ENCODE measurements around the gene CDC7.

The CDC7 gene

GRCh38 chr1:91568261-91568660 lies 67.6 kb downstream of the CDC7 start:
- Histone ChIP-seq H3K27ac (ENCODE audit: low read length) (no peak overlapping the region), H3K27me3 (replicated peaks; ENCODE audit: insufficient read depth, low read length) (no peaks in the 10 kb centered on the region), H3K4me2 (ENCODE audit: low read depth, low read length) (no peak overlapping the region), H3K79me2 (ENCODE audit: low read length) (no peaks in the 10 kb centered on the region), H3F3A (ENCODE audit: insufficient read depth, low read length) (no peaks in the 10 kb centered on the region), H4K20me1 (ENCODE audit: insufficient read depth, low read length) (no peaks in the 10 kb centered on the region), H3K9ac (ENCODE audit: low read length) (no peak overlapping the region), H3K9me3 (replicated peaks; ENCODE audit: insufficient read depth, low read length) (no peaks in the 10 kb centered on the region), H3K36me3 (replicated peaks; ENCODE audit: insufficient read depth, low read length) (no peaks in the 10 kb centered on the region), H2AFZ (ENCODE audit: low read length) (no peak overlapping the region), H3K9me2 (replicated peaks; ENCODE audit: insufficient read depth, low read length) (no peaks in the 10 kb centered on the region), H3K4me1 (ENCODE audit: low read length) (peaks cover 11% of the 10 kb centered on the region; the same call in 1 of the 2 replicates), H3K4me3 (ENCODE audit: low read length) (no peak overlapping the region)
- no peak for DNase-seq
- no peak for TF ChIP-seq CTCF (IDR thresholded peaks at IDR 0.05; ENCODE audit: low read length)
- no peak for TF ChIP-seq EZH2 (optimal IDR thresholded peaks at IDR 0.05; ENCODE audit: low read depth, low read length)
- TF ChIP-seq EZH2phosphoT487 (IDR thresholded peaks at IDR 0.05; ENCODE audit: low read length) = no peak

- H3K27me3 ChIP-seq (replicated peaks; ENCODE audit: insufficient read depth, low read length) = no peaks in the 10 kb centered on the region
- TF ChIP-seq EZH2 (optimal IDR thresholded peaks at IDR 0.05; ENCODE audit: low read depth, low read length) (no peak), EZH2phosphoT487 (IDR thresholded peaks at IDR 0.05; ENCODE audit: low read length) (no peak), CTCF (IDR thresholded peaks at IDR 0.05; ENCODE audit: low read length) (no peak)
- H3K36me3 ChIP-seq (replicated peaks; ENCODE audit: insufficient read depth, low read length) = no peaks in the 10 kb centered on the region
- H3K9me3 ChIP-seq (replicated peaks; ENCODE audit: insufficient read depth, low read length) = no peaks in the 10 kb centered on the region
- DNase-seq = no peak
- no peak overlapping the region for H3K4me3 ChIP-seq (ENCODE audit: low read length)
- no peaks in the 10 kb centered on the region for H3F3A ChIP-seq (ENCODE audit: insufficient read depth, low read length)
- peaks cover 11% of the 10 kb centered on the region; the same call in 1 of the 2 replicates for H3K4me1 ChIP-seq (ENCODE audit: low read length)
- no peaks in the 10 kb centered on the region for H3K79me2 ChIP-seq (ENCODE audit: low read length)
- no peak overlapping the region for H3K27ac ChIP-seq (ENCODE audit: low read length)
- H2AFZ ChIP-seq (ENCODE audit: low read length) = no peak overlapping the region
- no peaks in the 10 kb centered on the region for H4K20me1 ChIP-seq (ENCODE audit: insufficient read depth, low read length)
- no peak overlapping the region for H3K4me2 ChIP-seq (ENCODE audit: low read depth, low read length)
- no peaks in the 10 kb centered on the region for H3K9me2 ChIP-seq (replicated peaks; ENCODE audit: insufficient read depth, low read length)
- no peak overlapping the region for H3K9ac ChIP-seq (ENCODE audit: low read length)
These were observed 68.9 kb downstream of the CDC7 start for GRCh38 chr1:91569411-91570119.

GRCh38 chr1:91570120-91570448 lies 69.4 kb downstream of the CDC7 start:
- no peaks in the 10 kb centered on the region for H3K36me3 ChIP-seq (replicated peaks; ENCODE audit: insufficient read depth, low read length)
- no peaks in the 10 kb centered on the region for H3K27me3 ChIP-seq (replicated peaks; ENCODE audit: insufficient read depth, low read length)
- TF ChIP-seq EZH2phosphoT487 (IDR thresholded peaks at IDR 0.05; ENCODE audit: low read length) = no peak
- TF ChIP-seq CTCF (IDR thresholded peaks at IDR 0.05; ENCODE audit: low read length) = no peak
- no peak for TF ChIP-seq EZH2 (optimal IDR thresholded peaks at IDR 0.05; ENCODE audit: low read depth, low read length)
- no peaks in the 10 kb centered on the region for H4K20me1 ChIP-seq (ENCODE audit: insufficient read depth, low read length)
- H3K9me2 ChIP-seq (replicated peaks; ENCODE audit: insufficient read depth, low read length) = no peaks in the 10 kb centered on the region
- H3K9ac ChIP-seq (ENCODE audit: low read length) = no peak overlapping the region
- no peak overlapping the region for H3K4me2 ChIP-seq (ENCODE audit: low read depth, low read length)
- no peak overlapping the region for H3K27ac ChIP-seq (ENCODE audit: low read length)
- no peaks in the 10 kb centered on the region for H3K9me3 ChIP-seq (replicated peaks; ENCODE audit: insufficient read depth, low read length)
- no peak for DNase-seq
- H3K4me3 ChIP-seq (ENCODE audit: low read length) = no peak overlapping the region
- no peak overlapping the region for H2AFZ ChIP-seq (ENCODE audit: low read length)
- no peaks in the 10 kb centered on the region for H3F3A ChIP-seq (ENCODE audit: insufficient read depth, low read length)
- H3K79me2 ChIP-seq (ENCODE audit: low read length) = no peaks in the 10 kb centered on the region
- H3K4me1 ChIP-seq (ENCODE audit: low read length) = peaks cover 11% of the 10 kb centered on the region; the same call in 1 of the 2 replicates
